ENCODE data around the gene POFUT2.
"Not testable (repeated sequence)": the region's sequence is repeated elsewhere in the genome, so short reads cannot be mapped to it uniquely, and the experiment has no call there.

Gene POFUT2

GRCh38 chr21:45313015-45313414, 25.3 kb upstream of the POFUT2 start:
- no peak for TF ChIP-seq CTCF (IDR thresholded peaks at IDR 0.05; ENCODE audit: low read depth, low read length)
- H3K4me3 ChIP-seq (ENCODE audit: low read depth, low read length), result no peak overlapping the region

- no peak for TF ChIP-seq CTCF (IDR thresholded peaks at IDR 0.05; ENCODE audit: low read depth, low read length)
Measured at GRCh38 chr21:45312296-45312695, 24.6 kb upstream of the POFUT2 start.

GRCh38 chr21:45310459-45310858, 22.8 kb upstream of the POFUT2 start:
- no peak overlapping the region for H3K4me3 ChIP-seq (ENCODE audit: low read depth, low read length)
- TF ChIP-seq CTCF (IDR thresholded peaks at IDR 0.05; ENCODE audit: low read depth, low read length), result no peak

More at GRCh38 chr21:45312296-45312695, 24.6 kb upstream of the POFUT2 start:
- no peak overlapping the region for H3K4me3 ChIP-seq (ENCODE audit: low read depth, low read length)

- TF ChIP-seq CTCF (IDR thresholded peaks at IDR 0.05; ENCODE audit: low read depth, low read length), result no peak
- H3K4me3 ChIP-seq (ENCODE audit: low read depth, low read length), result no peak overlapping the region
Measured at GRCh38 chr21:45309987-45310381, 22.3 kb upstream of the POFUT2 start.

- no peak overlapping the region for H3K4me3 ChIP-seq (ENCODE audit: low read depth, low read length)
- TF ChIP-seq CTCF (IDR thresholded peaks at IDR 0.05; ENCODE audit: low read depth, low read length), result peak; percentile 81
Measured at GRCh38 chr21:45309069-45309986, 21.6 kb upstream of the POFUT2 start.

- no peak for TF ChIP-seq CTCF (IDR thresholded peaks at IDR 0.05; ENCODE audit: low read depth, low read length)
- no peak overlapping the region for H3K4me3 ChIP-seq (ENCODE audit: low read depth, low read length)
Measured at GRCh38 chr21:45308194-45309068, 20.7 kb upstream of the POFUT2 start.

GRCh38 chr21:45307597-45308158, 20.0 kb upstream of the POFUT2 start:
- H3K4me3 ChIP-seq (ENCODE audit: low read depth, low read length), result not testable (repeated sequence)
